Measurements from ENCODE around the gene DUSP16. TPM values are rescaled to one million over a fixed set of nuclear protein-coding genes. Genes with fewer than 3 reads are reported as not detected.

DUSP16 gene
- total and polyA plus RNA-seq, 2 donors: 11.1 to 31.8 TPM

- Histone ChIP-seq H3K4me1 (ENCODE audit: insufficient read depth) (no peaks in the 10 kb centered on the region), H3K36me3 (ENCODE audit: insufficient read depth) (no peaks in the 10 kb centered on the region), H3K4me3 (ENCODE audit: low read depth, low read length) (no peak overlapping the region), H3K27ac (ENCODE audit: low read depth) (no peak overlapping the region)
- no peak for DNase-seq (ENCODE audit: extremely low spot score)
- WGBS: 91% methylated on average over 14 of the region's 14 CpGs
Measured at GRCh38 chr12:12467688-12468261, 94.9 kb downstream of the DUSP16 start.

- DNase-seq (ENCODE audit: extremely low spot score): no peak
- H3K27ac ChIP-seq (ENCODE audit: low read depth): no peak overlapping the region
- H3K4me3 ChIP-seq (ENCODE audit: low read depth, low read length): no peak overlapping the region
- 91% methylated on average over 6 of the region's 6 CpGs for WGBS
- H3K4me1 ChIP-seq (ENCODE audit: insufficient read depth): peaks cover under 1% of the 10 kb centered on the region
- no peaks in the 10 kb centered on the region for H3K36me3 ChIP-seq (ENCODE audit: insufficient read depth)
Measured at GRCh38 chr12:12467264-12467663, 95.4 kb downstream of the DUSP16 start.

GRCh38 chr12:12466157-12466556, 96.5 kb downstream of the DUSP16 start:
- DNase-seq (ENCODE audit: extremely low spot score): no peak
- Histone ChIP-seq H3K36me3 (ENCODE audit: insufficient read depth) (no peaks in the 10 kb centered on the region), H3K27ac (ENCODE audit: low read depth) (no peak overlapping the region), H3K4me1 (ENCODE audit: insufficient read depth) (peaks cover 1% of the 10 kb centered on the region), H3K4me3 (ENCODE audit: low read depth, low read length) (no peak overlapping the region)
- WGBS: 85% methylated on average over 7 of the region's 7 CpGs

GRCh38 chr12:12465522-12465921, 97.1 kb downstream of the DUSP16 start:
- WGBS: 92% methylated on average over 20 of the region's 20 CpGs
- Histone ChIP-seq H3K27ac (ENCODE audit: low read depth) (no peak overlapping the region), H3K4me1 (ENCODE audit: insufficient read depth) (peaks cover 1% of the 10 kb centered on the region), H3K36me3 (ENCODE audit: insufficient read depth) (no peaks in the 10 kb centered on the region), H3K4me3 (ENCODE audit: low read depth, low read length) (no peak overlapping the region)
- DNase-seq (ENCODE audit: extremely low spot score): no peak

GRCh38 chr12:12461923-12462315, 100.7 kb downstream of the DUSP16 start:
- no peak for DNase-seq (ENCODE audit: extremely low spot score)
- Histone ChIP-seq H3K4me3 (ENCODE audit: low read depth, low read length) (no peak overlapping the region), H3K36me3 (ENCODE audit: insufficient read depth) (no peaks in the 10 kb centered on the region), H3K4me1 (ENCODE audit: insufficient read depth) (peaks cover 1% of the 10 kb centered on the region), H3K27ac (ENCODE audit: low read depth) (no peak overlapping the region)
- WGBS: 92% methylated on average over 5 of the region's 5 CpGs

- H3K4me3 ChIP-seq (ENCODE audit: low read depth, low read length): no peak overlapping the region
- no peak overlapping the region for H3K27ac ChIP-seq (ENCODE audit: low read depth)
- no peak for DNase-seq (ENCODE audit: extremely low spot score)
- no peaks in the 10 kb centered on the region for H3K36me3 ChIP-seq (ENCODE audit: insufficient read depth)
- 89% methylated on average over 8 of the region's 8 CpGs for WGBS
- peaks cover 1% of the 10 kb centered on the region for H3K4me1 ChIP-seq (ENCODE audit: insufficient read depth)
Measured at GRCh38 chr12:12460935-12461922, 101.4 kb downstream of the DUSP16 start.

- Histone ChIP-seq H3K27ac (ENCODE audit: low read depth) (no peak overlapping the region), H3K36me3 (ENCODE audit: insufficient read depth) (no peaks in the 10 kb centered on the region), H3K4me3 (ENCODE audit: low read depth, low read length) (no peak overlapping the region), H3K4me1 (ENCODE audit: insufficient read depth) (no peaks in the 10 kb centered on the region)
- WGBS: 81% methylated on average over 5 of the region's 5 CpGs
- no peak for DNase-seq (ENCODE audit: extremely low spot score)
Measured at GRCh38 chr12:12456637-12457036, 106.0 kb downstream of the DUSP16 start.

- Histone ChIP-seq H3K4me3 (ENCODE audit: low read depth, low read length) (no peak overlapping the region), H3K4me1 (ENCODE audit: insufficient read depth) (no peaks in the 10 kb centered on the region), H3K36me3 (ENCODE audit: insufficient read depth) (no peaks in the 10 kb centered on the region), H3K27ac (ENCODE audit: low read depth) (no peak overlapping the region)
- DNase-seq (ENCODE audit: extremely low spot score): no peak
Measured at GRCh38 chr12:12454315-12454714, 108.3 kb downstream of the DUSP16 start.

- WGBS: 98% methylated on average over 1 of the region's 1 CpG
- no peak for DNase-seq (ENCODE audit: extremely low spot score)
- no peak overlapping the region for H3K27ac ChIP-seq (ENCODE audit: low read depth)
- no peak overlapping the region for H3K4me3 ChIP-seq (ENCODE audit: low read depth, low read length)
- no peaks in the 10 kb centered on the region for H3K36me3 ChIP-seq (ENCODE audit: insufficient read depth)
- H3K4me1 ChIP-seq (ENCODE audit: insufficient read depth): no peaks in the 10 kb centered on the region
Measured at GRCh38 chr12:12453635-12454034, 109.0 kb downstream of the DUSP16 start.

- no peak overlapping the region for H3K4me3 ChIP-seq (ENCODE audit: low read depth, low read length)
- no peaks in the 10 kb centered on the region for H3K4me1 ChIP-seq (ENCODE audit: insufficient read depth)
- 98% methylated on average over 21 of the region's 21 CpGs for WGBS
- no peak for DNase-seq (ENCODE audit: extremely low spot score)
- H3K27ac ChIP-seq (ENCODE audit: low read depth): no peak overlapping the region
- H3K36me3 ChIP-seq (ENCODE audit: insufficient read depth): no peaks in the 10 kb centered on the region
Measured at GRCh38 chr12:12452326-12452902, 110.2 kb downstream of the DUSP16 start.

GRCh38 chr12:12451098-12451497, 111.6 kb downstream of the DUSP16 start:
- Histone ChIP-seq H3K36me3 (ENCODE audit: insufficient read depth) (no peaks in the 10 kb centered on the region), H3K4me1 (ENCODE audit: insufficient read depth) (no peaks in the 10 kb centered on the region), H3K27ac (ENCODE audit: low read depth) (no peak overlapping the region), H3K4me3 (ENCODE audit: low read depth, low read length) (no peak overlapping the region)
- no peak for DNase-seq (ENCODE audit: extremely low spot score)
- 81% methylated on average over 4 of the region's 4 CpGs for WGBS

- no peaks in the 10 kb centered on the region for H3K36me3 ChIP-seq (ENCODE audit: insufficient read depth)
- H3K4me3 ChIP-seq (ENCODE audit: low read depth, low read length): no peak overlapping the region
- 89% methylated on average over 2 of the region's 2 CpGs for WGBS
- DNase-seq (ENCODE audit: extremely low spot score): no peak
- H3K27ac ChIP-seq (ENCODE audit: low read depth): no peak overlapping the region
- no peaks in the 10 kb centered on the region for H3K4me1 ChIP-seq (ENCODE audit: insufficient read depth)
Measured at GRCh38 chr12:12450043-12450471, 112.6 kb downstream of the DUSP16 start.

GRCh38 chr12:12449533-12450025, 113.1 kb downstream of the DUSP16 start:
- no peak overlapping the region for H3K27ac ChIP-seq (ENCODE audit: low read depth)
- no peaks in the 10 kb centered on the region for H3K36me3 ChIP-seq (ENCODE audit: insufficient read depth)
- H3K4me1 ChIP-seq (ENCODE audit: insufficient read depth): no peaks in the 10 kb centered on the region
- WGBS: 77% methylated on average over 13 of the region's 13 CpGs
- DNase-seq (ENCODE audit: extremely low spot score): no peak
- H3K4me3 ChIP-seq (ENCODE audit: low read depth, low read length): no peak overlapping the region

- Histone ChIP-seq H3K36me3 (ENCODE audit: insufficient read depth) (no peaks in the 10 kb centered on the region), H3K27ac (ENCODE audit: low read depth) (no peak overlapping the region)
Measured at GRCh38 chr12:12447837-12448236, 114.8 kb downstream of the DUSP16 start.

More at GRCh38 chr12:12447837-12448236, 114.8 kb downstream of the DUSP16 start:
- no peak for DNase-seq (ENCODE audit: extremely low spot score)
- Histone ChIP-seq H3K4me1 (ENCODE audit: insufficient read depth) (no peaks in the 10 kb centered on the region), H3K4me3 (ENCODE audit: low read depth, low read length) (no peak overlapping the region)
- WGBS: 96% methylated on average over 10 of the region's 10 CpGs
